K562 (cell line): ENCODE data around the gene ODF4. TPM values are rescaled to one million over a fixed set of nuclear protein-coding genes. Genes with fewer than 3 reads are reported as not detected.
A peak's percentile ranks its signal among the peaks of the same experiment; 100 is the strongest.

Experiments used
- ATAC-seq: fragments of 200-7000 bp; cut with Tn5 transposase; 3 replicates; pipeline ENCODE4 v1.9.1; 2020; ENCODE audit warnings: moderate library complexity
- BruUV-seq: library from RNA; stranded (reverse); fragments of 400-500 nt; replicated peaks from 2 replicates; lab custom pipeline; 2021; lab: Mats Ljungman, UMichigan
- CTCF ChIA-PET: fragments of 300-600 bp; formaldehyde crosslinking; extraction: SDS; loops from one replicate; lab custom pipeline; 2021; ENCODE audit warnings: low intra/inter-chr PET ratio; lab: Yijun Ruan, JAX
- POLR2A ChIA-PET: fragments of 300-600, 350-650 bp; sonication (Branson Sonifier 250); formaldehyde crosslinking; extraction: SDS; loops from one replicate; lab custom pipeline; 2021; ENCODE audit warnings: antibody characterized with exemption, inconsistent platforms; lab: Yijun Ruan, JAX
- DNase-seq, 4 experiments: peaks; one replicate each; pipeline versions ENCODE4 v3.0.0 to v3.0.0-alpha.2; 2011 to 2018; ENCODE audit warnings: low spot score in 3 of 4, mixed read lengths in 3 of 4; ENCODE audit errors: extremely low read depth in 1 of 4
- FAIRE-seq: peaks from 2 replicates; lab custom pipeline; 2011; peaks lifted over from hg19 to GRCh38; lab: Jason Lieb, UNC
- H2AFZ ChIP-seq: 2 replicates; pipeline ENCODE4 v1.6.0; 2011; ENCODE audit warnings: low read depth, low read length, control low read depth, inconsistent platforms
- H3K27ac ChIP-seq: fragments of 200-600 bp; 3 replicates; pipeline ENCODE4 v1.8.0; 2011; ENCODE audit warnings: low read depth, mild to moderate bottlenecking, control low read depth, inconsistent platforms, low read length, moderate library complexity, mixed read lengths; ENCODE audit errors: extremely low read depth
- H3K27me3 ChIP-seq, 2 experiments: fragments of 300-600 bp in 1 of 2; 2 replicates in 1 of 2; 3 replicates in 1 of 2; pipeline versions ENCODE4 v1.6.0 to v1.8.0; 2011; ENCODE audit warnings: inconsistent platforms in 2 of 2, low read length in 2 of 2, mild to moderate bottlenecking in 1 of 2, mixed read lengths in 1 of 2, moderate library complexity in 1 of 2; ENCODE audit not compliant: control insufficient read depth in 2 of 2, insufficient read depth in 2 of 2
- H3K36me3 ChIP-seq: fragments of 300-600 bp; 3 replicates; pipeline ENCODE4 v1.8.0; 2011; ENCODE audit warnings: mild to moderate bottlenecking, low read length, inconsistent platforms; ENCODE audit not compliant: control insufficient read depth, insufficient read depth
- H3K4me1 ChIP-seq, 2 experiments: fragments of 200-600 bp in 1 of 2; replicated peaks in 1 of 2; 2 replicates in 1 of 2; 3 replicates in 1 of 2; pipeline versions ENCODE4 v1.5.1 to v1.8.0; 2011; ENCODE audit warnings: inconsistent platforms in 2 of 2, low read length in 2 of 2, mild to moderate bottlenecking in 1 of 2, mixed read lengths in 1 of 2, moderate library complexity in 1 of 2; ENCODE audit not compliant: control insufficient read depth in 2 of 2, insufficient read depth in 2 of 2
- H3K4me2 ChIP-seq: 2 replicates; pipeline ENCODE4 v1.6.1; 2011; ENCODE audit warnings: low read length, control low read depth, inconsistent platforms, mixed read lengths; ENCODE audit not compliant: insufficient read depth
- H3K4me3 ChIP-seq: fragments of 200-600 bp; sonication (generic), shearing (Covaris generic); 2 replicates; pipeline ENCODE4 v1.5.1; 2016; ENCODE audit warnings: control low read depth, inconsistent platforms
- H3K79me2 ChIP-seq: fragments of 200-600 bp; 3 replicates; pipeline ENCODE4 v1.8.0; 2011; ENCODE audit warnings: low read length, inconsistent platforms; ENCODE audit not compliant: control insufficient read depth, insufficient read depth
- H3K9ac ChIP-seq, 2 experiments: 2 replicates each; pipeline versions ENCODE4 v1.6.0 to v1.6.1; 2011; ENCODE audit warnings: low read depth in 2 of 2, low read length in 2 of 2, control low read depth in 1 of 2, inconsistent platforms in 1 of 2, mild to moderate bottlenecking in 1 of 2, mixed read lengths in 1 of 2; ENCODE audit not compliant: insufficient read depth in 1 of 2
- H3K9me1 ChIP-seq: one replicate; pipeline ENCODE4 v1.6.0; 2011; ENCODE audit warnings: inconsistent platforms, mild to moderate bottlenecking, low read length, moderate library complexity; ENCODE audit not compliant: control insufficient read depth, insufficient read depth
- H3K9me3 ChIP-seq: replicated peaks from 2 replicates; pipeline ENCODE4 v1.5.1; 2011; ENCODE audit warnings: low read depth, low read length, inconsistent platforms; ENCODE audit not compliant: control insufficient read depth, insufficient read depth
- H4K20me1 ChIP-seq: replicated peaks from 2 replicates; pipeline ENCODE4 v1.6.1; 2011; ENCODE audit warnings: low read length, inconsistent platforms, mixed read lengths; ENCODE audit not compliant: control insufficient read depth, insufficient read depth
- TAF1 ChIP-seq: IDR thresholded peaks from 2 replicates; pipeline ENCODE4 v1.6.1; 2011; ENCODE audit warnings: mild to moderate bottlenecking, low read length, moderate library complexity; ENCODE audit not compliant: insufficient read depth, control insufficient read depth, severe bottlenecking; ENCODE audit errors: extremely low read depth
- ZNF12 ChIP-seq: sonication (generic); formaldehyde crosslinking; IDR thresholded peaks from 2 replicates; pipeline ENCODE4 v1.4.0; 2020; ENCODE audit warnings: mild to moderate bottlenecking, missing genetic modification reagents
- ZNF121 ChIP-seq: sonication (generic); formaldehyde crosslinking; conservative IDR thresholded peaks from 2 replicates; pipeline ENCODE4 v1.8.0; 2022; ENCODE audit warnings: missing genetic modification reagents
- WGBS: fragments of 100-300 bp; shearing (Covaris generic); methylation state at CpG from one replicate; pipeline ENCODE4 v1.1.6; 2016; ENCODE audit warnings: low coverage, mixed read lengths; ENCODE audit not compliant: insufficient coverage; ENCODE audit errors: missing lambda C conversion rate; 5-methylcytosine and 5-hydroxymethylcytosine counted together
- in situ Hi-C: fragments of 300-500 bp; cut with MboI; formaldehyde crosslinking; loops from 4 replicates; pipeline ENCODE4 v1.15.0; 2018; ENCODE audit warnings: inconsistent platforms, mixed read lengths
- intact Hi-C: fragments of 100-400 bp; cut with micrococcal nuclease; formaldehyde crosslinking; loops from 2 replicates; pipeline ENCODE4 v1.14.2; 2022
- polyA plus RNA-seq, 8 experiments: library from polyadenylated mRNA; depleted of rRNA in 4 of 8; stranded (reverse) in 5 of 8; unstranded in 3 of 8; fragments of >200 nt; fragmentation: Nextera tagmentation in 2 of 8; fragmentation: Illumina TruSeq in 1 of 8; extraction: Ambion mirVana in 2 of 8; extraction: Trizol in 1 of 8; gene quantifications; 2 replicates each; pipeline versions ENCODE4 v1.2.1 to v1.2.3, GENCODE V29; 2011 to 2014; ENCODE audit warnings: inconsistent platforms in 1 of 8, missing spikeins in 1 of 8
- total RNA-seq, 7 experiments: library from RNA; depleted of rRNA in 6 of 7; stranded (reverse); fragments of >200 nt in 6 of 7; fragmentation: Illumina TruSeq in 2 of 7; extraction: Trizol in 2 of 7; gene quantifications; 2 replicates each; pipeline versions ENCODE4 v1.2.1 to v1.2.3, GENCODE V29; 2011 to 2021; ENCODE audit warnings: low replicate concordance in 1 of 7
- TF ChIP-seq, protein P1 (sequence below): fragments of 200-800 bp; sonication (Bioruptor generic); IDR thresholded peaks from 2 replicates; pipeline ENCODE4 v1.6.1; 2017; ENCODE audit warnings: missing genetic modification characterization, missing compliant biosample characterization

ODF4 gene
- total and polyA plus RNA-seq, 9 of the 15 experiments (the other 6 are each of a cell fraction or from before 2014, with no cell fraction given), result not detected

DNA sequence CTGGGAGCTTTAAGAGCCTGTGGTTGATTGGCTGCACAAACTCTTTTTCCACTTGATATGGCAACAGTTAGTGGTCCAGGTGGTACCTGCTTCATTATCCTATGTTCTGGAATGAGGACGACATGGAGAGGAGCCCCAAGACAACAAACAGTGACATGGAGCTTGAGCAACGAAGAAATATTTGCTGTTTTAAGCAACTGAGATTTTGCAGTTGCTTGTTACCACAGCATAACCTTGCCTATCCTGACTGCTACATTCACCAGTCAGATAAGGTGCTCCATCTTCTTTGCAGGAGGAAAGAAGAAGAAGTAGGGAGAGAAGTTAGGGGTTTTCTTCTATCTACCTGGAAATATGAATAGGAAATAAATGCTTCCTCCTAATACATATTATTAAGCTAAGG lies 7.5 kb upstream of the ODF4 start:
- Histone ChIP-seq H3K4me3 (no peak overlapping the region), H3K4me2 (no peak overlapping the region), H3K79me2 (no peaks in the 10 kb centered on the region), H3K9me3 (no peaks in the 10 kb centered on the region), H3K36me3 (no peaks in the 10 kb centered on the region), H3K4me1 (peaks cover 0 to 8% of the 10 kb centered on the region in 2 experiments; a peak in 2 of 5 replicates), H2AFZ (no peak overlapping the region), H3K9me1 (no peaks in the 10 kb centered on the region), H4K20me1 (no peaks in the 10 kb centered on the region), H3K9ac (no peak overlapping the region), H3K27me3 (no peaks in the 10 kb centered on the region), H3K27ac (no peak overlapping the region)
- no peak for FAIRE-seq
- CTCF ChIA-PET, result no interaction called here
- TF ChIP-seq ZNF12 (CRISPR knock-in tag) (peak; percentile 94), ZNF121 (CRISPR knock-in tag) (no peak), TAF1 (no peak)
- POLR2A ChIA-PET, result interaction anchor here (0.6 kb wide), 1 partner anchor 222 kb away, joined by 3 read pairs; no protein-coding TSS in a partner anchor
- no peak for ATAC-seq
- no peak for DNase-seq
- BruUV-seq, result no TSS peak
- 10% methylated on average over 2 of the region's 2 CpGs for WGBS
- intact Hi-C loops, result no loop called here
- in situ Hi-C loops, result no loop called here

DNA sequence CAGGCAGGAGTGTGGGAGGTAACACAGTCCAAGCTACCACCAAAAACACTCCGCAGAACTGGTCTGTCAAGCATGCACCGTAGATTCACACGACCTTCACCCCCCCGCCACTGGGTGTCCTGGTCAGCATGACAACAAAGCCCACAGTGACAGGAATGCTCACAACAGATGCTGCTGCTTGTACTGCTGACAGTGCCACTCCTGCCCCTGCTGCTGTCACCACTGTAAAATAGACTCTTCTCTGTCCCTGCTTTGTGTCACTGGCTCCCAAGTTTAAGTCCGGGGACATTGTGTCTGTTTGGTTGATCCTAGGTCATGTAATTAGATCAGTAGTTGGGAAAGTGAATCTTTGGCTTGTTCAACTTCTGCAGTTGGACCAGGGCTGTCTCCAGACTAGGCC lies 7.0 kb upstream of the ODF4 start:
- no peaks in the 10 kb centered on the region for H3K9me1 ChIP-seq
- no peaks in the 10 kb centered on the region for H4K20me1 ChIP-seq
- CTCF ChIA-PET, result no interaction called here
- H3K9me3 ChIP-seq, result no peaks in the 10 kb centered on the region
- no peaks in the 10 kb centered on the region for H3K27me3 ChIP-seq
- H3K4me2 ChIP-seq, result no peak overlapping the region
- H3K9ac ChIP-seq, result no peak overlapping the region
- intact Hi-C loops (no loop called here), in situ Hi-C loops (no loop called here)
- H3K27ac ChIP-seq, result no peak overlapping the region
- no peaks in the 10 kb centered on the region for H3K36me3 ChIP-seq
- BruUV-seq, result no TSS peak
- H3K4me3 ChIP-seq, result no peak overlapping the region
- WGBS, result 9% methylated on average over 5 of the region's 5 CpGs
- no peak for FAIRE-seq
- peak in 1 of 4 experiments; percentile 25 for DNase-seq
- ATAC-seq, result peak; percentile 64
- POLR2A ChIA-PET, result no interaction called here
- no peaks in the 10 kb centered on the region for H3K79me2 ChIP-seq
- H2AFZ ChIP-seq, result no peak overlapping the region
- peaks cover 1 to 4% of the 10 kb centered on the region in 2 experiments; a peak in 2 of 5 replicates for H3K4me1 ChIP-seq
- TF ChIP-seq, protein P1, sequence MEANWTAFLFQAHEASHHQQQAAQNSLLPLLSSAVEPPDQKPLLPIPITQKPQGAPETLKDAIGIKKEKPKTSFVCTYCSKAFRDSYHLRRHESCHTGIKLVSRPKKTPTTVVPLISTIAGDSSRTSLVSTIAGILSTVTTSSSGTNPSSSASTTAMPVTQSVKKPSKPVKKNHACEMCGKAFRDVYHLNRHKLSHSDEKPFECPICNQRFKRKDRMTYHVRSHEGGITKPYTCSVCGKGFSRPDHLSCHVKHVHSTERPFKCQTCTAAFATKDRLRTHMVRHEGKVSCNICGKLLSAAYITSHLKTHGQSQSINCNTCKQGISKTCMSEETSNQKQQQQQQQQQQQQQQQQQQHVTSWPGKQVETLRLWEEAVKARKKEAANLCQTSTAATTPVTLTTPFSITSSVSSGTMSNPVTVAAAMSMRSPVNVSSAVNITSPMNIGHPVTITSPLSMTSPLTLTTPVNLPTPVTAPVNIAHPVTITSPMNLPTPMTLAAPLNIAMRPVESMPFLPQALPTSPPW (CRISPR knock-in tag), result no peak
